GM21619 (cell line): ENCODE results near the gene ARL2.

Source experiments
- ATAC-seq: cut with Tn5 transposase; IDR thresholded peaks from one replicate; pipeline ENCODE4 v1.9.1; 2021; ENCODE audit not compliant: unreplicated experiment

The ARL2 gene

GRCh38 chr11:65045061-65045460, 31.1 kb downstream of the ARL2 start:
- ATAC-seq, result no peak

- ATAC-seq, result no peak
Observed at GRCh38 chr11:65045728-65046127, 31.8 kb downstream of the ARL2 start.

GRCh38 chr11:65047581-65048422, 33.8 kb downstream of the ARL2 start:
- no peak for ATAC-seq

- ATAC-seq, result no peak
Observed at GRCh38 chr11:65051398-65051858, 37.5 kb downstream of the ARL2 start.

GRCh38 chr11:65053827-65054508, 40.0 kb downstream of the ARL2 start:
- ATAC-seq, result no peak

- no peak for ATAC-seq
Observed at GRCh38 chr11:65055538-65055937, 41.6 kb downstream of the ARL2 start.

GRCh38 chr11:65056999-65057398, 43.0 kb downstream of the ARL2 start:
- no peak for ATAC-seq

GRCh38 chr11:65057526-65057925, 43.6 kb downstream of the ARL2 start:
- ATAC-seq, result no peak

GRCh38 chr11:65058012-65058411, 44.1 kb downstream of the ARL2 start:
- no peak for ATAC-seq

GRCh38 chr11:65058419-65059054, 44.6 kb downstream of the ARL2 start, which contains the start of gene NAALADL1:
TSS of gene NAALADL1 (minus strand) at chr11:65058553. CDS start at chr11:65058521, 32 bp downstream.
- no peak for ATAC-seq

- no peak for ATAC-seq
Observed at GRCh38 chr11:65059523-65059922, 45.6 kb downstream of the ARL2 start.

GRCh38 chr11:65059959-65060824, 46.2 kb downstream of the ARL2 start:
- ATAC-seq, result no peak

- ATAC-seq, result no peak
Observed at GRCh38 chr11:65060913-65061408, 47.0 kb downstream of the ARL2 start.

GRCh38 chr11:65063532-65063931, 49.6 kb downstream of the ARL2 start:
- no peak for ATAC-seq

GRCh38 chr11:65064847-65065240, 50.9 kb downstream of the ARL2 start:
- ATAC-seq, result no peak

GRCh38 chr11:65065851-65066250, 51.9 kb downstream of the ARL2 start:
- ATAC-seq, result no peak

GRCh38 chr11:65066315-65066714, 52.4 kb downstream of the ARL2 start:
- no peak for ATAC-seq

- no peak for ATAC-seq
Observed at GRCh38 chr11:65066805-65067291, 52.9 kb downstream of the ARL2 start.

GRCh38 chr11:65067446-65067845, 53.5 kb downstream of the ARL2 start:
- ATAC-seq, result no peak

GRCh38 chr11:65069217-65069616, 55.3 kb downstream of the ARL2 start:
- no peak for ATAC-seq
